GM19328 (cell line): ENCODE results near the gene STK17B.

ENCODE experiments used
- ATAC-seq: cut with Tn5 transposase; IDR thresholded peaks from one replicate; pipeline ENCODE4 v1.9.1; 2021; ENCODE audit warnings: mild to moderate bottlenecking, moderate library complexity; ENCODE audit not compliant: unreplicated experiment

The STK17B gene

DNA sequence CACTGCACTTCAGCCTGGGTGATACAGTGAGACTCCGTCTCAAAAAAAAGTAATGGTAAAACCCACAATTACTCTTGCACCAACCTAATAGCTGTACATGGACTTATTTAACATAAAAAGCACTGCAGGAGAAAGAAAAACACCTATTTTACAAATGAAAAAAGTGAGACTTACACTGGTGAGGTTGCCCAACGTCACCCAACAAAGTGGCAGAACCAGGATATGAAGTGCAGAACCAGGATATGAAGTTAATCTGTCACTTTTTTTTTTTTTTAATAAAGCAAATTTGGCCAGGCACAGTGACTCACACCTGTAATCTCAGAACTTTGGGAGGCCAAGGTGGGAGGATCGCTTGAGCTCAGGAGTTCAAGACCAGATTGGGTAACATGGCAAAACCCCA lies 13.5 kb upstream of the STK17B start:
- ATAC-seq = no peak

DNA sequence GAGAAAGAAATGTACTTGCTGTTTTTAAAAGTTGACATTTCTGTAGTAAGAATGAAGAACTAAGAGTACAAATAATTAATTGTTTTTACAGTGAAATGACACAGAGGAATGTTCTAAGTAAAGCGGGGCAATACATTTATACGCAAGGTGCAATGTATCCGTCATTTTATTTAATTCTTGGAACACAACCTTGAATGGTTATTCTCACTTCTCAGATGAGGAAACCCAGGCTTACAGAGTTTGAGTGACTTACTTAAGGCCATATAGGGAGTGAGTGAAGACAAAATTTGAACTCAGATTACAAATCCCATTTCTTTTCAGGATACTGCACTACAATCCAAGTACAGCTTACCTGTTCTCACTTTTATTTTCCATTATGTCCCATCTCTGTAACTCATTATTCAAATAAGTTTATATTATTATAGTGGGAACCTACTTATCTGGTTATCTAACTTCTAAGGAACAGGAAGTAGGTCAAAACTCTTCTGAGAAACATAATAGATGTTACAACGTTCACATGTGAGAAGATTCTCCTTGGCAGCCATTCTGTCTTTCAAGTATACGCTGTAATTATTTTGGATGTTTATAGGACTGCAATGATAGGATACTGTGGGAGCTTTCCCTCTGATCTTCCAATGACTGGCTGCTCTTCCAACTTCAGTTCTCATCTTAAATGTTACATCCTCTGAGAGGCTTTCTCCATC lies 12.3 kb upstream of the STK17B start:
- no peak for ATAC-seq

DNA sequence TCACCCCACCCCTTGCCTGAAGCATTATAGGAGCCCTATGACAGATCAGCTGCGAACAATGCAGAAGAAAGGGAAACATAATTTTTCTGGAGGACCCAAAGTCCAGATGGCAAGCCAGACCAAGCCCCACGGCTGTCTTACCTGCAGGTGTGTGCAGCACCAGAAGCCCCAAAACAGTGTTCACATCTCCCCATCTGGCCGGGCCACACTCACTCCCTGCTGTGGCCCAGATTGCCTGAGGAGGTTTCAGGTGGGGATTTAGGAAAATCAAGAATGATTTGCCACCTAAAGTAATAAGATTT lies 11.7 kb upstream of the STK17B start:
- ATAC-seq = peak; percentile 19

DNA sequence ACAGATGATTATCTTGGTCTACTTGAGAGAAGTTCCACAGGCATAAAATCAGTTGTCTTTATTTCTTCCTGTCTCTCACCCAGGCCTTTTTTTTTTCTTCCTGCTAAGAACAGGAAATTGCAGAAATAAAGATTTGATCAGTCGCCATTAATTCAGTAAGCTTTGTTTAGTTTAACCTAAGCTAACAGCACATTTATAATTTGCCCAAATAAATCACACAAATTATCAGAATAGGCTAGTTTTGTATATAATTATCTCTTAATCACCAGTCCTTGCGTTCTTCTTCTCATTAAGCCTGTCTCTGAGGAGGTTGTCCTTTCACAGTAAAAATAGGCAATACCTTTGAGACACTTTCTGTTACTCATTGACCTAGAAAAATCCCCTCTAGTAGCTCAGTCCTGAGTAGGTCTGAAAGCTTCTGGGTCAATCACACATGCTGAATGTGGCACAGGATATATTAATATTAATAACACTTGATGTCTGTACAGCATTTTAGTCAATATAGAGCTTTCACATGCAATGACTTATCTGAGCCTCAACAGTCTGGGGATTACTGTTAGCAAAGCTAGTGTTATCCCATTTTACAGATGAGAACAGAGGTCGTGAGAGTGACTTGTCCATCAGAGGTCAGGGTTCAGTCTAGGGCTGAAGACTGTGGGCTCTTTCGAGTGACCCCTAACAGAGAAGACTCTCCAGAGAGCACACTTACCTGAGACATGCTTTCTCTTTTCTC lies 11.2 kb upstream of the STK17B start:
- peak; percentile 78 for ATAC-seq

DNA sequence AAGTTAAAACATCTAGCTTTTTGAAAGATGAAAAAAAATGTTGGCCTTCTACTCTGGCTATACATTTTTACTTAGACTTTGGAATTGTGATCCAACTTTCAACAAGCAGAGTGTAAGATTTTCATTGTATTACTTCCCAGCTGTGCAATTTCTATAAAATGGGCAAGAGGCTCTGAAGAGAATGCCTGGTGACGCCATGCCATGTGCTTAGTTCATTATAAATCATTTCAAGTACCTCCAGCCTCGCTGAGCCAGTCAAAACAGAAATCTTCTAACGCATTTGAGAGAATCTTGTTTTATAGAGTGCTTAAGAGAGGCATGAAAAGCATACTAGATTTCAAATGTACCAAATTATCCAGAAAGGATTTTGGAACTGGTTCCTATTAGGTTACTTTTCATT lies 10.1 kb upstream of the STK17B start:
- ATAC-seq = no peak

DNA sequence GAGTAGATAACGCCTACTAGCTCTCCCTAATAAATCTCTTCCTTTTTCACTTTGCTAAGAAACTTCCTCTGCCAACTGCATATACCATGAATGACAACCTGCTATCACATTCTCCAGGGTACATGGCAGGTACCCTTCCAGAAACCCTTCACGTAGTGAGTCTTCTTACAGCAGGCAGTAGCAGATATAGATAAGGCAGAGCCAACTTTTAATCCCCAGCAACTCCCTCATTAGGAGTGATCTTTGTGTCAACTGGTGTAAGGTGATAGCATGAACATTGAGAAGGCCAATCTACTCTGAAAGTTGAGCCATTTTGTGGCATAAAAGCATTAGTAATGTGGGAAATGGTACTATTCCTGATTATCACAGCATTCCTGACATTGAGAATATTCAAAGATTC lies 5.7 kb upstream of the STK17B start:
- no peak for ATAC-seq

DNA sequence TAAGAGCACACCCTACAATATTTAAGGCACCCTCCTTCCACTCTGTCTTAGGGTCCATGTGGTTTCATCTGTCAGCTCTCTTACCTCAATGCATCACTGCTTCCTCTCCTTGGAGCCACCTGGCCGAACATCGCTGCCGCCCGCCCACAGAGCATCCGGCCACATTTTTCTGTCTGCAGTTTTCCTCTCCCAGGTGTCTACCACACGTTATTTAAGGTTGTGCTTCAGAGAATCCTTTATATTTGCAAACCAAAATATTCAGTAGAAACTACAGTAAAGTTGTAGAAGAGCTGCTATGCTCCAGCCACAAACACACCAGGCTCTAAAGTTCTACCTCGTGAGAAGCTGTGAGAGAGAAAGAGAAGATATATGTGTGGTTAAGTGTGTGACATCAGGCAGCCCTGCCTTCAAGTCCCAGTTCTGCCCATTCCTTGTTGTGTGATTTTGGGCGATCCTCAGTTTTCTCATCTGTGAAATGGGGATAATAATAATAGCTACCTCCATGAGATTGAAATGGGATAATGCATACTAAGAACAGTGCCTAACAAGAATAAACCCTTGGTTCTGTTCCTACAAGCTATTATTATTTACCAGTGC lies 4.9 kb upstream of the STK17B start:
- peak; percentile 63 for ATAC-seq

DNA sequence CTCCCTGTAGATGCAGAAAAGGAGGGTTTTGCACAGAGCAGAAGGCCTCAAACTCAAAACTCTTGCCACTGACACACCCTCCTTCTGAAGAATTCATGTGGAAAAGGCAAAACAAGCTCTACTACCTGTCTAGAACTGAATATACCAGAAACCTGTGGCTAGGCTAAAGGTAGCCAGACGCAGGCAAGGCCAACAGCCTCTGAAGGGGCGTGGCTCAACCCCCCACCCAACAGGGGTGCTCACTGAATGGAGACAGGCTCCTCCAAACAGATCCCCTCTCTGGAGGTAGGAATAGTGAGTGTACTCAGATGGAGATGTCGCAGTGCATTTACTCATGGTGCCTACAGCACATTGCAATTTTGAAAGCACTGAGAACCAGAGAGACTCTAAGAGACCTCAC lies 3.0 kb upstream of the STK17B start:
- ATAC-seq = no peak

DNA sequence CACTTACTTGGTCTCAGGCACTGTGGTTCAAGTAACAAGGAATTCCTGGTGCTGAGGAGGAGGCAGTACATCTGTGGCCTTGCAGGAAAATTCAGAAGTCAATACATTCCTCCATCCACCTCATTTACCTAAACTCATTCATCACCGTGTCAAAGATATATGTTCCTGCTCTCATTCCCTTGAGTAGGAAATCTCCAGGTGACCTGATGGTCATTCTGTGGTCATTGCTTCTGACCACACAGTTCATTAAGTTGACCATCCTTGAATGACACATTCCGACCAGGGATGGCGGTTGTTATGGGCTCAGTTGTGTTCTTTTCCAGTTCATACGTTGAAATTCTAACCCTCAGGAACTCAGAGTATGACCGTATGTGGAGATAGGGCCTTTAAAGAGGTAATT lies 2.1 kb upstream of the STK17B start:
- ATAC-seq = no peak

DNA sequence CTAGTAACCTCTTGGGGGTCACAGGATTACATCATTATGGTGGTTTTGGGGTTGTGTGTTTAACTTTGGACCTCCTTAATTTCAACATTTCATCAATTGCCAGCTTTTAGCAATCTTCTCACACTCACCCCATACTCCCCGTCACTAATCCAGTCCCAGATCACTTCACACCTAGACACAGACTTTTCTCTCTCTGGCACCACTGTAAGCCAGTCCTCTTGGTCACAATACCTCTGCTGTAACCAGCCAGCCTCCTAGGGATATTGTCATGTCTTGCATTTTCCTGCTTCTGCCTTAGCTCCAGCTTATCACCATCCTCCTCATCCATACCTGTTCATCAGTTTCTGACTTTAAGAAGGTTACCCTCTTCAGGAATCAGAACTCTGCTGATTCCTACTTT lies 1.6 kb upstream of the STK17B start:
- ATAC-seq = no peak

DNA sequence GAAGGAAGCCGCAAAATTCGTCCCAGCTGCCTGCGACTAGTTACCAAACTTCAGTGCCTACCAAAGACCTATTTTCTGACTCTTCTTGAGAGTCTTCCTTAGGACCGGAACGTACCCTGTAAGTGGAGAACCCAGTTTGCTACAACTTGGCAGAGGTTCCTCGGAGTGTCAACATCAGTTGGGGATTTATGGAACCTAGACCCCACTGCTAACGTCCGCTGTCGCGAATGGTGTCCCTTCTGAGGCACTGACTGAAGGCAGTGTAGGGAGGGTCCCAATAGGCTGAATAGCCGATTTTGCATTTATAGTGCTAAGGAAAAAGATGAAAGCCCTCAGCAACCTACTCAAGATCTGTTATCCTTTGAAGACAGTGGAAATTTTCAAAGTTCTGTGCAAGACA lies 568 bp upstream of the STK17B start:
- no peak for ATAC-seq

DNA sequence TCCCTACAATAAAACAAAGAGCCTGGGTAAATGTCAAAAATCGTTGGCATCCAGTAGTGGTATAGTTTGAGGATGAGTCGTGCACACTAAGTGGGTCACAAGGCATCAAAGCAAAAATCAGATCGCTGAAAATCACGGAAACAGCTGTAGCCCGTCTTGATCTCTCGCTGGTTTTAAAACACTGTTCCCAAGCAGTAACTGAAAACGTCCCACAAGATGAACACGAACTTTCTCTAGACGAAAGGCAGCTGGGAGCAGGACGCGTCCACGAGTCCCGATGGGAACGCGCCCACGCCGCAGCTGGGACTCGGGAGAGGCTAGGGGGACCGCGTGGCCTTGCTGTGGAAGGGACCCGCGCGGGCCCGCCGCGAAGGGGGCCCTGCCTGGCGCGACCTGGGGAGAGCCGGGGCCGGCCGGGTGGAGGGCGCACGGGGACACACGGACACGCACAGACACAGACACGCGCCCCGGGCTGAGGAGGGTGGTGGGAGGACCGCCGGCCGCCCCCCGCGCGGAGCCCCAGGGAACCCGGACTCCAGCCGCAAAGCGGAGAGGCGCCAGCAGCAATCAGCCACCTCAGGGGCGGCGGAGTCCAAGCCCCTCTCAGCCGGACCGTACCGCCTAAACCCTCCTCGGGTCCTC lies 651 bp downstream of the STK17B start:
- peak; percentile 2 for ATAC-seq

DNA sequence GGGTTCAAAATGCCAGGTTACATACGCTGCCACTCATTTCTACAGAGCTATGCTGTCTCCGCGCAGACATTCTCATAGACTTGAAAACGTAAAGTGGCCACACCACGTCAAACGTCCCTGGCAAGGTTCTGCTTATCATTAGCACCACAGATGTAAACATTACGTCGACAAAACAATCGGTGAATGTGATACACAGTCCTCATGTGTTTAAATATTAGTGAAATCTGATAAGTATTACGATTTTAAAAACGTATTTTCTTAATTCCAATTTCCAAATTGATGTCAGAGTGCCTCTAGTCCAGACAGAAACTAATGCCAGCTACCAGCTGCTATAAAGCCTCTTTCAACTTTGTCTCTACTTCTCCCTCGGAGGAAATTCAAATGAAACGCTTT lies 1.2 kb downstream of the STK17B start:
- ATAC-seq = no peak

DNA sequence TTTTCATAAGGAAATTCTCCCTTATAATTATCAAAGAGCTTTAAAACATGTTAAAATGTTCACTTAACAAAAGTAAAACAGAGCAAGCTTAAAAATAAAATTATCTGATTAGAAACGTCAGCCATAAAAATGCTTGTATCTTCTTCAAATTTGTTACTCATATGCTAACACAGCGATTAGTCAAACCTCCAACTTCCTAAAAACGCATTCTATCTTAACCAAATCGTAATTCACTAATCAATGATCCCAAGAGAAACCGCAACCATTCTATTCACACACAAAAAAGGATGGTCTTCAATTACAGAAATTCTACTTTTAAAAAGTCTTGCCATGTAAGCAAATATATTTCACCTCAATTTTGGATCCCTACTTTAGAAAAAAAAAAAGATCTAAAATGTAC lies 1.9 kb downstream of the STK17B start:
- no peak for ATAC-seq

DNA sequence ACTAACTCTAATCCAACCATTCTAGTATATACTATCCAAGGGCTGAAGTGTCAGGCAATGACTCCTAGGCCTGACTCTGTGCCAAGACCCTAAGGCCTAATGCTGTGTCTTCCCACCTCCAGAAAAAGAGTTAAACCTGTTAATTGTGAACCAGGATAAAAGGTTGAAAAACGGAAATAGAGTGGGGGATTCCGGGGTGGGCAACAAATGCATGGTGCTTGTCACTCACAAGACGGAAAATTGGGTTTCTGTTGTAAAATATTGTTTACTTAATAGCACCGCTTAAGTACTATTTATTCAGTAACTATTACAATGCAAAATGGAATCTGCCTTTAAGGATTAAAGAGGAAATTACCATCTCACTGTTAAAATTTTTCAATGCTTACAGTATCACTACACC lies 3.2 kb downstream of the STK17B start:
- no peak for ATAC-seq

DNA sequence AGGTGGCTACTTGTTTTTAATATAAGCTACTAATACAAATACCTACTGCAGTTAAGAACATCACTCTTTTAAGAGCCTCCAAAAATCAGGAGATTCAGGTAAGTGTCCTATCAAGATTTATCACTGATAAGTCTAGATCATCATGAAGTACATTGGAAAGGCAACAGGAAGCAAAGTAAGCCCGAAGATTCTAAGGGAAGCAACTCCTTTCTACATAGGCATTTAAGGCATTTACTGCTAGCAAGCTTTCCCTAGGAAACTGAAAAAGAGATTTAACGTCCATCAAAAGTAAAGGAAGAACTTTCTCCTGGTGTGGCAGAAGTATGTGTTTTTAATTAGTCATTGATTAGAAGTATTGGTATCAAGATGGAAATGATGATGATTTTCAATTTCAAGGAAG lies 3.7 kb downstream of the STK17B start:
- no peak for ATAC-seq

DNA sequence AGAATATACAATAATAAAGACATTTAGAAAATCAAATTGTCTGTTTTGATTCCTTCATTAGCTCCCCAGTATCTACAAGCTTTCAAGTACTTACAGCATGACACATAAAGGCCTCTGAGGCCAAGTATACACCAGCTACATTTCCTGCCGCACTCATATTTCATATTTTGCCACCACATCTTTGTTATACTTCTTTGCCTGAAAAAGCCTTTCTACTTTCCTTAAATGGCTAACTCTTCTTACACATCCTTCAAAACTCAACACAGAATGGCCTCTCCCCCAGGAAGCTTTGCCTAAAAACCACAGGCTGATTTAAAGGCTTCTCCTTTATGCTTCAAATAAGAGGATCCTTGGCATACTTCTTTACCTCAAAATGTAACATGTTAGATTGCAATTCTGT lies 4.5 kb downstream of the STK17B start:
- no peak for ATAC-seq

DNA sequence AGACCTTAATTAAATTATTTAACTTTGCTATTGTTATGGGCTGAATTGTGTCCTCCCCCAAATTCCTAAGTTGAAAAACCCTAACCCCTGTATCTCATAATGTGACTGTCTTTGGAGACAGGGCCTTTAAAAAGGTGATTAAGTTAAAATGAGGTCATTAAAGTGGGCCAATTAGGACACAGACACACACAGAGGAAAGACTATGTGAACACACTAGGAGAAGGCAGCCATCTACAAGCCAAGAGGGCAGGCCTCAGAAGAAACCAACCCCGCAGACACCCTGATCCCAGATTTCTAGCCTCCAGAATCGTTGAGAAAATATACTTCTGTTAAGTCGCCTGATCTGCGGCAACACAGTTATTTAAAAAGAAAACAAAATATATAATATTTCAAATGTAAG lies 6.4 kb downstream of the STK17B start:
- ATAC-seq = no peak

DNA sequence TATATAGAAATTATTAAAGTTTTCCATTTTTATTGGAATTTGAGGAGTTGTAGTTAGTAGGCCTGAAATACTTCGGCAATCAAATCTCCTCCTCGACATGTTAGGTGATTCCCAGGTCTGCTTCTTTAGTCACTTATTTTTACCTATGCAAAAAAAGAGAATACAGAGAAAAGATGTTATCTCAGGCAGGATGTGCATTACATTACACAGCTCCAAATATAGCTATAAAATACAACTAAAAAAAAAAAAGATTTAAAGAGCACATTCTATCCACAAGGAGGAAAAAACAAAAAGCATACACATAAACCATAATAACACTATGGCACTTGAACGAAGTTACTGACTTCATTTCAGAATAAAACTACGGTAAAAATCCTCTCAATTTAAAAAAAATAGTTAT lies 8.1 kb downstream of the STK17B start:
- ATAC-seq = no peak

DNA sequence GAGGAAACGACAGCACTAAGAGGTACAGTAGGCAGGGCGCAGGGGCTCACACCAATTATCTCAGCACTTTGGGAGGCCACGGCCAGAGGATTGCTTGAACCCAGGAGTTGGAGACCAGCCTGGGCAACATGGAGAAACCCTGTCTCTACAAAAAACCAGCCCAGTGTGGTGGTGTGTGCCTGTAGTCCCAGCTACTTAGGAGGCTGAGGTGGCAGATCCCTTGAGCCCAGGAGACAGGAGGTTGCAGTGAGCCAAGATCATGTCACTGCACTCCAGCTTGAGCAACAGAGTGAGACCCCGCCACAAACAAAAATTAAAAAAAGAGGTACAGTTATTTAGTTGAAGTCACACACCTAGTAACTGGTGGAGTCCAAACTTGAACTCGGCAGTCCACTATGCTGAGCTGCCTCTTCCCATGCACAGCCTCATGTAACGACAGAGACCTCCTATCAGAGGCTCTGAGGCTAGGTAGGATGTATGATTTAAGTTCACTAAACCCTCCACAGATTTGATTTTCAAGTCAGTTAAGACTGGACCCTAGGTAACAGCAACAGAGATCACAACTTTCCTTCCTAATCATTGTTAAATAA lies 8.7 kb downstream of the STK17B start:
- no peak for ATAC-seq

DNA sequence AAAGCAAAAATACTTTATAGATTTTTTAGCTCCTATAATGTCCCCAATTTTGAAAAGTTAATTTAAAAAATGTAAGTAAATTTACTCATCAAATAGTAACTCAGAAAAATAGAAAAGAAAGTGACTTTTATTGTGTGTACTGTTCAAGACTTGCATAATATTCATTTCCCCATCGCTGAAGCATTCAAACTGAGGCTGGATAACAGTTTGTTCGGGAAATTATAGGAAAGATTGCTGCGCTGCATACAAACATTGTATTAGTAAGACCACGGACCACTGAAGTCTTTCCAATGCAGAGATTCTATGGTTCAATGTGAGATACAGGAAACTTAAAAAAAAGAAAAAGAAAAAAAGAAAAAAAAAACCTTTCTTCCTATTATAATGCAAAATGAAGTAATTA lies 10.4 kb downstream of the STK17B start:
- ATAC-seq = no peak

DNA sequence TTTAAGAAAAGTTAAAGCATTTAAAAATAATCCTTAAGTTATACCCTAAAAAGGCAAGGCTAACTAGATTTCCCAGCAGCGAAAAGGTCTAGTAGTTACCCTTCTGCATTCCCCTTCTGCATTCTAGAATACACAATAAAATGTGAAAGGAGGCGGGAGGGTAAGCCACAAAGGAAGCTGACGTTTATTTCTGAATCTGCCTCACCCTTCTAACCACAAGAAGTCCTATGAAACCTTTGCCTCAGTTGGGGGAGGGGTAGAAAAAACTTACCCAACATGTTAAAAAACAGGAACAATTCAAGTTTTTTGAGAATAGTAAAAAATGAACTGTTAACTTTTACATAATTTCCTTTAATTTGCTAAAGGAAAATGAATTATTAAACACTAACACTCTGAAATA lies 11.3 kb downstream of the STK17B start:
- peak; percentile 75 for ATAC-seq
